G401.6 (cell line): ENCODE results near the gene TBX21.

Experiments
- FAIRE-seq: peaks from 2 replicates; lab custom pipeline; 2012; peaks lifted over from hg19 to GRCh38; lab: Jason Lieb, UNC

Gene TBX21, protein sequence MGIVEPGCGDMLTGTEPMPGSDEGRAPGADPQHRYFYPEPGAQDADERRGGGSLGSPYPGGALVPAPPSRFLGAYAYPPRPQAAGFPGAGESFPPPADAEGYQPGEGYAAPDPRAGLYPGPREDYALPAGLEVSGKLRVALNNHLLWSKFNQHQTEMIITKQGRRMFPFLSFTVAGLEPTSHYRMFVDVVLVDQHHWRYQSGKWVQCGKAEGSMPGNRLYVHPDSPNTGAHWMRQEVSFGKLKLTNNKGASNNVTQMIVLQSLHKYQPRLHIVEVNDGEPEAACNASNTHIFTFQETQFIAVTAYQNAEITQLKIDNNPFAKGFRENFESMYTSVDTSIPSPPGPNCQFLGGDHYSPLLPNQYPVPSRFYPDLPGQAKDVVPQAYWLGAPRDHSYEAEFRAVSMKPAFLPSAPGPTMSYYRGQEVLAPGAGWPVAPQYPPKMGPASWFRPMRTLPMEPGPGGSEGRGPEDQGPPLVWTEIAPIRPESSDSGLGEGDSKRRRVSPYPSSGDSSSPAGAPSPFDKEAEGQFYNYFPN

DNA sequence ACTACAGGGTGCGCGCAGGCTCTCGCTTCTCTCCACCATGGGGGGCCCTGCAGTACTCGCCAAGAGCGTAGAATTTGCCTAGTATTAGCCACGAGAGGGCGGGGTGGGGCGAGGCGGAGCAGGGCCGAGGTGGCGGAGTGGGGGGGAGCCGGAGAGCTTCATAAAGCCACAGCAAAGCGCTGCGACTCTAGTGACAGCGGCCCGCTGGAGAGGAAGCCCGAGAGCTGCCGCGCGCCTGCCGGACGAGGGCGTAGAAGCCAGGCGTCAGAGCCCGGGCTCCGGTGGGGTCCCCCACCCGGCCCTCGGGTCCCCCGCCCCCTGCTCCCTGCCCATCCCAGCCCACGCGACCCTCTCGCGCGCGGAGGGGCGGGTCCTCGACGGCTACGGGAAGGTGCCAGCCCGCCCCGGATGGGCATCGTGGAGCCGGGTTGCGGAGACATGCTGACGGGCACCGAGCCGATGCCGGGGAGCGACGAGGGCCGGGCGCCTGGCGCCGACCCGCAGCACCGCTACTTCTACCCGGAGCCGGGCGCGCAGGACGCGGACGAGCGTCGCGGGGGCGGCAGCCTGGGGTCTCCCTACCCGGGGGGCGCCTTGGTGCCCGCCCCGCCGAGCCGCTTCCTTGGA is at the start of gene TBX21:
TSS of gene TBX21 (plus strand) at position 190 of the 627 bp plus-strand sequence. CDS start at position 409, 219 bp downstream.
- no peak for FAIRE-seq

DNA sequence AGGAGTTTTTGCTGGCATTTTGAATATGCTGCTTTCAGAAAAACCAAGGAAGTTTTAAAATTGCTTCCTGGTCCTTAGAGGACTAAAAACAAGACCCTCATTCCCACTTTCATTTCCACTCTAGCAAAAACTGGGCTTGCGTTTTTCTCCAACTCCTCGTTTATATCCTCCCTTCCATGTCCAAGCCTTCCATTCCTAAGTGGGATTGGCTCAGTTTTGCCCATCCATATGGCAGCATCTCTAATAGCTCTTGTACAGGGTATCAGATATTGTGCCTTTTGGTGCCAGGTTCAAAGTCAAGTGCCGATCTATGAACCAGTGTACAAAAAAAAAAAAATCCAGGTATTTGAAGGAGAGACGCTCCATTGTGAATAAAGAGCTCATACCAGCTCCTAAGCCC is 49.0 kb upstream of the TBX21 start:
- FAIRE-seq = no peak

DNA sequence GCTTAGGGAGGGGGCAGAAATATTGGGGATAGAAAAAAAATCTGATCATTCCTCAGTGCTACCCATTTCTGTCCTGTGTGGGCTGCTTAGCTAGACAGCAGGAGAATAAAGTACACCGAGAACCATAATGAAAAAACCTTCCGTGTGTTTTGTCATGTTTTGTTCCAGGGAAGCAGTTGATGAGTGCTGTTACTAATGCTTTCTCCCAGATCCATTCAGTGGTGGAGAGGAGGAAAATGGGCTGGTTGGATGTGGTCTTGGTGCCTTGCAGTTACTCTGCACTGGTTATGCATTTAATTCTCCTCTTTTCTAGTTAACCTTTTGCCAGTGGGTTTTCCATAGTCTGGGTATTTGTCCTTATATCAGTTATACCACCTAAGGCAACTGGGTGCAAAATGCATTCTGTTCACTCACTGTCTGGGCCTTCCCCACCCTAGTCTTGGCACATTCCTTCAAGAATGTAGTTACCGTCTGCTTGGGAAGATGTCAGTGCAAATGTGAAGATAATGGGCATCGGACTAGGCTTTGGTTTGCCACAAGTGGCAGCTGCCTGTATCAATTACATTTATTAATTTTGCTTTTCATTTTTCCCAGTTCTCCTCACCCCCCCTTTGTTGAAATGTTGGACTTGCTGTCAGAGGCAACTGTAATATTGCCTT is 48.4 kb upstream of the TBX21 start:
- FAIRE-seq = no peak

DNA sequence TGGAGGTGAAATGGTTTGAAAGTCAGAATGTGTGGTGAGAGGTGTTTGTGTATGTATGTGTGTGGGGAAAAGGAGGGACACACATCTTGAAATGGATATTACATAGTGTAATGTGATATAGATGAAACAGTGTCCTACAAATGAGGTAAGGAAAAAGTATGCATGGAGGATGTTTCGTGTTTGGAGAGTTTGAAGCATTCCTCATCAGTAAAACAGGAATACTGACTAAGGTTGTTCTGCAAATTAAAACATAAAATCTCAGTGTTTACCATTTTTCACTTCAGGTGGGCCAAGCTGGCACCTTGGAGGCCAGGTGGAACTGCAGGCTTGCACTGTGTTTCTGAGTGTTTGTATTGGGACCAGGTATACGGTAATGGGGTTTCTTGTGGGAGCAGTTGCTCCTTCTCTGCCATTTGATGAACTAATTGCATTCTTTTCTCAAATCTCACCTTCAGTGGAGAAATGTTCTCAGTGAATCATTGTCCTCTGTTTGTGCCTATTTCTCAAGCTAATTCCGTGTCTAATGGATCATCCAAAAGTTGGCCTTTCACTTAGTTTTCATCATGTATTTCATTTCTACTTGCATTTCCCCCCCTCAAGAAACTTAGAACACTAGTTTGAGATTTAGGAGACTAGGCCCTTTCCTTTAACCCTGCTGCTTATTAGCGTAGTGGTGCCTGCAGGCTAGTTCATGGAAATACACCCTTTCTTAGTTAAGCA is 47.3 kb upstream of the TBX21 start:
- FAIRE-seq = peak; percentile 17

DNA sequence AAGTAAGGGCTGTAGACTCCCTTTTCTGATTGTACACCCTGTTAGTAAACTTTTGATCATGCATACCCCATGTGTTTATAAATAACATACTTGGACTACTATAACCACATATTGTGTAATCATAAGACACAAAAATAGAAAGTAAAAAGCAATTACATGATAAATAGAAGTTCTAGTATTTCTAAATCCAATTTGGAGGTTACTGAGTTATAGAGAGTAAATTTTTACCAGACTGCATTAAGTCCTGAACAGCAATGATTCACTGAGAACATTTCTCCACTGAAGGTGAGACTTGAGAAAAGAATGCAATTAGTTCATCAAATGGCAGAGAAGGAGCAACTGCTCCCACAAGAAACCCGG is 46.8 kb upstream of the TBX21 start:
- peak; percentile 94 for FAIRE-seq

DNA sequence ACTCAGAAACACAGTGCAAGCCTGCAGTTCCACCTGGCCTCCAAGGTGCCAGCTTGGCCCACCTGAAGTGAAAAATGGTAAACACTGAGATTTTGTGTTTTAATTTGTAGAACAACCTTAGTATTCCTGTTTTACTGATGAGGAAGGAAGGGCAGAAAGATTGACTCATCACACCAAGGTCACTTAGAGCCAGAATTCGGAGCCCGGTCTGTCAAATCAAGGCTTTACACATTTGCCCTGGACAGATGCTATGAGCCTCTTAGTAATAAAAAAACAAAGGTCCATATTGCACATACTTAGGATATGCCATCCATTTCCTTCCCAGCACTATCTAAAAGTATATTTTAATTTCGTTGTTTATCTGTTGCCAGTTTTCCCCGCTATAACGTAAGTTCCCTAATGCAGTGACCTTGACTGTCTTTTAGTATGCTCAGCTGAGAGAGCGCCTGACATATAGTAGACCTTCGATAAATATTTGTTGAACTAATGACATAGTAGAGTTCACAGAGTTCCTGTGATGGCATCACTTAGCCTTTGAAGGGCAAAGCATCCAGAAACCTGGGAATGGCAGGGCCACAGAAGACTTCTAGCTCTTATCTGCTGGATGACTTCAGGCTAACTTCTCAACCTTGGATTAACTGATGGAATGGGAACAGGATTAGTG is 46.2 kb upstream of the TBX21 start:
- no peak for FAIRE-seq

- no peak for FAIRE-seq
These were observed 45.7 kb upstream of the TBX21 start for GRCh38 chr17:47687328-47687690.

GRCh38 chr17:47687748-47688147 is 45.3 kb upstream of the TBX21 start:
- peak; percentile 3 for FAIRE-seq

DNA sequence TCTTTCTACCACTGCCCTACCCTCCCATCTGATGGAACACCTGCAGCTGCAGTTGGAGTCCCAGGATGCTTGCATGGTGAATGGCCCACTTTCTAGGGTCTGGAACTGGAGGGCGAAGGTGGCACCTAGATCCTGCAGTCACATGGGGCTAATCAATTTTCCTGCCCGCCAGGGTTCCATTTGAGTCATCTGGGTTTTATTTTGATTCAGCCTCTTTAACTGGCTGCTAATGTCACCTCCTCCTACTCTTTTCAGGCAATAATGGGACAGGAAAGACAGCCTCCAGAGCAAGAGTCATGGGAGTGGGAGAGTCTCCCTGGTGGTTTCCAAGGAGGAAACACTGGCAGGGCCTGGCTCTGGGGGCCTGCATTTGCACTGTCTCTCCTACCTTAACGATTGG is 42.9 kb upstream of the TBX21 start:
- no peak for FAIRE-seq

DNA sequence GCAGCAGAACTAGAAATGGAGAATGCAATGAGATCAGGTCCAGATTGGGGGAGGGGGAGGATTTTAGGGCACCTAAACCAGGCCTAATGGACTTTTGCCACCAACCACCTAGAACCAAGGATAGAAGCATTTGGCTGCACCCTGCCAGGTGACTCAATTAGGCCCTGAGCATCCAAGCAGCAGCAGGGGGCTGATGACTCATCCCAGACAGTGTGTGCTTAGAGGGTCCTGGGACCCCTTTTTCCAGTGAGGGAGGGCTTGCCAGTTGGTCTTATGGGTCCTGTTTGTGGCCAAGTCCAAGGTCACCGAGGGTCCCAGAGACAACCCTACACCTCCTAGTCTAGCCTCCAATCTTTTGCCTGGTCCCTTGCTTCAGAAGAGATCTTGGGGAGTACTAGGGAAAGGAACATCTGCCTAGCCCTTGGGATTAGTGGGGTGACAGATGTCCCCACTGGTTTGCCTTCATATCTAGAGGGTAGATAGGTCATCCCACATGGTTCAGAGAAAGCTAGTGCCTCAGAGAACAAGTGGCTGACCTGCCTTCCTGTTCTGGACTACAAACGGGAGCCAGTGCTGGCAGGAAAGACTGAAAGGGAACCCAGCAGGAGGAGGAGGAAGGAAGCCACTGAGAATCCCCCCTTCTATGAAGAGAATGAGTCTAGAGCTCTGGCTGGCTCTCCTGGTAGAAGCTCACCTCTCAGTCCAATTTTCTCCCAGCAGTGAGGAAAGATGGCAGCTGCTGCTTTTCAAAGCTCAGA is 40.7 kb upstream of the TBX21 start:
- no peak for FAIRE-seq

DNA sequence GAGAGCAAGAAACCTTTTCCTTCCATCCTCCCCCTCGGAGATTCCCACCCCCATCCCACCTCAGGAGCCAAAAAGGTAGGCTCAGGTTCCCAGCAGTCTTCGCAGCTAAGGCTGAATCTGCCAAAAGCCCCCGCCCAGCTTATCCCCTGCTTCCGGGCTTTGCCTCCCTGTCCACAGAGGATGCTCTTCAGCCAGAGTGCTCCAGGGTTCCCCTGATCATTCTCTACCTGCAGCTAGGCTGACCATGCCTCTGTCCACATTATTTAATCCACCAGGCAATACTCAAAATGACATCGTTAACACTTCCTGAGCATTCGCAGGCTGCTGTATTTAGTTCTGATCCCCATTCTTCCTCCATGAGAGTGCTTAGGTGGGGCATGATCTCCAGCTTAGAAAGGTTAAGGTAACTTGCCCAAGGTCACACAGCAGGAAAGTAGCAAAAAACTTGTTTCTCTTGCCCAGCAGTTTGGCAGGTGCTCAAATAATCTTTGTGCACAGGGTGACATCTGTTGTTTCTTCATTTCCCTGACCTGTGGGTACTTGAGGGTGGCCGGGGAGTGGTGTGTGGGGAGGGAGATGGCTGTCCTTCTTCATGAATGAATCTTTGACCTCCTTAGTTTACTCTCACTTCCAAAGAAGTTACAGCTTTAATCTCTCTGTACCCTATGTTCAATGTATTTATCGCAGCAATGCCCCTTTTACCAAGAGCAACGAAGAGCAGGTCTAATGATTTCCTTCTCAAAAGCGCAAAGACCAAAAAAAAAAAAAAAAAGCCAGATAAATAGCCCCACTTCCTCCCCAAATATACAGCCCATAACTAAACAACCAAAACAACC is 39.9 kb upstream of the TBX21 start:
- FAIRE-seq = peak; percentile 41

GRCh38 chr17:47693731-47694580 is 39.1 kb upstream of the TBX21 start, which contains the start of gene TBKBP1:
Gene TBKBP1 (plus strand): TSS chr17:47694161. CDS start chr17:47696113, 1,952 bp downstream.
- no peak for FAIRE-seq

GRCh38 chr17:47694581-47695428 is 38.2 kb upstream of the TBX21 start:
- no peak for FAIRE-seq

- peak; percentile 93 for FAIRE-seq
These were observed 37.3 kb upstream of the TBX21 start for GRCh38 chr17:47695429-47696376.

- no peak for FAIRE-seq
These were observed 36.1 kb upstream of the TBX21 start for GRCh38 chr17:47696717-47697642.
